GM04503 (cell line): ENCODE measurements around the gene EHBP1L1.

Source experiments
- DNase-seq: peaks from one replicate; pipeline ENCODE4 v3.0.0-alpha.2; 2012; ENCODE audit warnings: low read depth

The EHBP1L1 gene

GRCh38 chr11:65616575-65617001 is 40.7 kb downstream of the EHBP1L1 start:
- DNase-seq, result no peak

- no peak for DNase-seq
These were observed 41.4 kb downstream of the EHBP1L1 start for GRCh38 chr11:65617136-65617850.

- no peak for DNase-seq
These were observed 42.3 kb downstream of the EHBP1L1 start for GRCh38 chr11:65617990-65618751.

- no peak for DNase-seq
These were observed 42.9 kb downstream of the EHBP1L1 start for GRCh38 chr11:65618763-65619162.

- no peak for DNase-seq
These were observed 43.6 kb downstream of the EHBP1L1 start for GRCh38 chr11:65619281-65619928.

- DNase-seq, result no peak
These were observed 44.8 kb downstream of the EHBP1L1 start for GRCh38 chr11:65620666-65621065.

GRCh38 chr11:65621460-65621859 is 45.6 kb downstream of the EHBP1L1 start:
- no peak for DNase-seq

GRCh38 chr11:65622011-65622410 is 46.2 kb downstream of the EHBP1L1 start:
- no peak for DNase-seq

- no peak for DNase-seq
These were observed 47.3 kb downstream of the EHBP1L1 start for GRCh38 chr11:65623177-65623576.

GRCh38 chr11:65623852-65624616 is 48.2 kb downstream of the EHBP1L1 start:
- DNase-seq, result no peak

- no peak for DNase-seq
These were observed 49.2 kb downstream of the EHBP1L1 start for GRCh38 chr11:65624931-65625627.

GRCh38 chr11:65625628-65626342 is 49.9 kb downstream of the EHBP1L1 start:
- DNase-seq, result no peak

- DNase-seq, result no peak
These were observed 51.3 kb downstream of the EHBP1L1 start for GRCh38 chr11:65627202-65627601.

- no peak for DNase-seq
These were observed 53.7 kb downstream of the EHBP1L1 start for GRCh38 chr11:65629579-65629978.

- DNase-seq, result no peak
These were observed 54.4 kb downstream of the EHBP1L1 start for GRCh38 chr11:65630215-65630614.

GRCh38 chr11:65633390-65634108 is 57.7 kb downstream of the EHBP1L1 start:
- no peak for DNase-seq

- DNase-seq, result no peak
These were observed 58.2 kb downstream of the EHBP1L1 start for GRCh38 chr11:65634109-65634436.

GRCh38 chr11:65634440-65634839 is 58.6 kb downstream of the EHBP1L1 start:
- DNase-seq, result no peak

GRCh38 chr11:65634905-65635731 is 59.3 kb downstream of the EHBP1L1 start:
- no peak for DNase-seq
